ENCODE measurements around the gene ETF1. TPM values are rescaled to one million over a fixed set of nuclear protein-coding genes. Genes with fewer than 3 reads are reported as not detected.
A peak's percentile ranks its signal among the peaks of the same experiment; 100 is the strongest.
"Not testable (repeated sequence)": the region's sequence is repeated elsewhere in the genome, so short reads cannot be mapped to it uniquely, and the experiment has no call there.

Gene ETF1
- total RNA-seq, 1 donor from 2014 or later = 201 TPM

- Mint-ChIP-seq H3K9me3 (no peaks in the 10 kb centered on the region), H3K4me3 (peak overlapping the region; percentile 40), H3K27ac (no peak overlapping the region), H3K4me1 (ENCODE audit: low read depth) (peaks cover 8% of the 10 kb centered on the region), H3K36me3 (ENCODE audit: low read depth) (no peaks in the 10 kb centered on the region), H3K27me3 (ENCODE audit: insufficient read depth) (peaks cover 36% of the 10 kb centered on the region)
- intact Hi-C loops (cut with micrococcal nuclease) = no loop called here
- DNase-seq (ENCODE audit: low spot score) = no peak
Observed at GRCh38 chr5:138490648-138491283, 52.3 kb downstream of the ETF1 start.

GRCh38 chr5:138489683-138490061, 53.4 kb downstream of the ETF1 start:
- Mint-ChIP-seq H3K27ac (no peak overlapping the region), H3K4me1 (ENCODE audit: low read depth) (peaks cover 8% of the 10 kb centered on the region), H3K36me3 (ENCODE audit: low read depth) (no peaks in the 10 kb centered on the region), H3K9me3 (no peaks in the 10 kb centered on the region), H3K27me3 (ENCODE audit: insufficient read depth) (peaks cover 39% of the 10 kb centered on the region), H3K4me3 (no peak overlapping the region)
- DNase-seq (ENCODE audit: low spot score) = no peak
- intact Hi-C loops (cut with micrococcal nuclease) = no loop called here

- no peaks in the 10 kb centered on the region for H3K9me3 Mint-ChIP-seq
- intact Hi-C loops (cut with micrococcal nuclease) = no loop called here
- no peak for DNase-seq (ENCODE audit: low spot score)
- H3K27ac Mint-ChIP-seq = no peak overlapping the region
- H3K4me1 Mint-ChIP-seq (ENCODE audit: low read depth) = peaks cover 8% of the 10 kb centered on the region
- peaks cover 41% of the 10 kb centered on the region for H3K27me3 Mint-ChIP-seq (ENCODE audit: insufficient read depth)
- no peaks in the 10 kb centered on the region for H3K36me3 Mint-ChIP-seq (ENCODE audit: low read depth)
- H3K4me3 Mint-ChIP-seq = no peak overlapping the region
Observed at GRCh38 chr5:138488481-138488945, 54.5 kb downstream of the ETF1 start.

- Mint-ChIP-seq H3K36me3 (ENCODE audit: low read depth) (no peaks in the 10 kb centered on the region), H3K4me1 (ENCODE audit: low read depth) (no peaks in the 10 kb centered on the region), H3K27ac (no peak overlapping the region), H3K9me3 (no peaks in the 10 kb centered on the region), H3K4me3 (no peak overlapping the region), H3K27me3 (ENCODE audit: insufficient read depth) (peaks cover 26% of the 10 kb centered on the region)
- intact Hi-C loops (cut with micrococcal nuclease) = no loop called here
- no peak for DNase-seq (ENCODE audit: low spot score)
Observed at GRCh38 chr5:138482638-138483037, 60.4 kb downstream of the ETF1 start.

- DNase-seq (ENCODE audit: low spot score) = no peak
- Mint-ChIP-seq H3K27ac (no peak overlapping the region), H3K4me1 (ENCODE audit: low read depth) (no peaks in the 10 kb centered on the region), H3K27me3 (ENCODE audit: insufficient read depth) (peaks cover 29% of the 10 kb centered on the region), H3K36me3 (ENCODE audit: low read depth) (no peaks in the 10 kb centered on the region), H3K4me3 (no peak overlapping the region), H3K9me3 (no peaks in the 10 kb centered on the region)
- intact Hi-C loops (cut with micrococcal nuclease) = no loop called here
Observed at GRCh38 chr5:138476918-138477317, 66.1 kb downstream of the ETF1 start.

GRCh38 chr5:138473151-138473550, 69.9 kb downstream of the ETF1 start:
- intact Hi-C loops (cut with micrococcal nuclease); H3K27ac Mint-ChIP-seq; DNase-seq (ENCODE audit: low spot score); H3K36me3 Mint-ChIP-seq (ENCODE audit: low read depth); H3K9me3 Mint-ChIP-seq; H3K4me1 Mint-ChIP-seq (ENCODE audit: low read depth); H3K4me3 Mint-ChIP-seq: not testable (repeated sequence)
- peaks cover 21% of the 10 kb centered on the region for H3K27me3 Mint-ChIP-seq (ENCODE audit: insufficient read depth)

GRCh38 chr5:138472353-138472752, 70.7 kb downstream of the ETF1 start:
- Mint-ChIP-seq H3K36me3 (ENCODE audit: low read depth) (peaks cover 15% of the 10 kb centered on the region), H3K27ac (no peak overlapping the region), H3K9me3 (no peaks in the 10 kb centered on the region), H3K27me3 (ENCODE audit: insufficient read depth) (peaks cover 23% of the 10 kb centered on the region), H3K4me1 (ENCODE audit: low read depth) (peaks cover 16% of the 10 kb centered on the region), H3K4me3 (no peak overlapping the region)
- intact Hi-C loops (cut with micrococcal nuclease) = no loop called here
- no peak for DNase-seq (ENCODE audit: low spot score)

- no peak for DNase-seq (ENCODE audit: low spot score)
- Mint-ChIP-seq H3K9me3 (no peaks in the 10 kb centered on the region), H3K27me3 (ENCODE audit: insufficient read depth) (peaks cover 24% of the 10 kb centered on the region), H3K4me1 (ENCODE audit: low read depth) (peaks cover 26% of the 10 kb centered on the region), H3K36me3 (ENCODE audit: low read depth) (peaks cover 24% of the 10 kb centered on the region), H3K27ac (no peak overlapping the region), H3K4me3 (no peak overlapping the region)
- intact Hi-C loops (cut with micrococcal nuclease) = no loop called here
Observed at GRCh38 chr5:138471052-138471361, 72.0 kb downstream of the ETF1 start.

GRCh38 chr5:138470322-138471051, 72.5 kb downstream of the ETF1 start:
- Mint-ChIP-seq H3K27ac (no peak overlapping the region), H3K36me3 (ENCODE audit: low read depth) (peaks cover 24% of the 10 kb centered on the region), H3K4me1 (ENCODE audit: low read depth) (peaks cover 26% of the 10 kb centered on the region), H3K9me3 (no peaks in the 10 kb centered on the region), H3K4me3 (no peak overlapping the region), H3K27me3 (ENCODE audit: insufficient read depth) (peaks cover 23% of the 10 kb centered on the region)
- intact Hi-C loops (cut with micrococcal nuclease) = no loop called here
- DNase-seq (ENCODE audit: low spot score) = no peak

- peaks cover 17% of the 10 kb centered on the region for H3K27me3 Mint-ChIP-seq (ENCODE audit: insufficient read depth)
- DNase-seq (ENCODE audit: low spot score) = no peak
- H3K27ac Mint-ChIP-seq = no peak overlapping the region
- H3K36me3 Mint-ChIP-seq (ENCODE audit: low read depth) = peaks cover 24% of the 10 kb centered on the region
- intact Hi-C loops (cut with micrococcal nuclease) = loop anchor here (5.0 to 10.0 kb wide), 3 partner anchors 715 to 933 kb away; partner anchors contain the start of genes HNRNPA0, MATR3 and SPATA24
- peak overlapping the region; percentile 5 for H3K4me3 Mint-ChIP-seq
- H3K4me1 Mint-ChIP-seq (ENCODE audit: low read depth) = peaks cover 26% of the 10 kb centered on the region
- no peaks in the 10 kb centered on the region for H3K9me3 Mint-ChIP-seq
Observed at GRCh38 chr5:138469540-138470321, 73.3 kb downstream of the ETF1 start.

- Mint-ChIP-seq H3K4me1 (ENCODE audit: low read depth) (peaks cover 26% of the 10 kb centered on the region), H3K36me3 (ENCODE audit: low read depth) (peaks cover 24% of the 10 kb centered on the region), H3K27ac (no peak overlapping the region), H3K4me3 (peak overlapping the region; percentile 83), H3K27me3 (ENCODE audit: insufficient read depth) (peaks cover 17% of the 10 kb centered on the region), H3K9me3 (no peaks in the 10 kb centered on the region)
- DNase-seq (ENCODE audit: low spot score) = no peak
- intact Hi-C loops (cut with micrococcal nuclease) = loop anchor here (5.0 to 10.0 kb wide), 3 partner anchors 714 to 933 kb away; partner anchors contain the start of genes HNRNPA0, MATR3 and SPATA24
Observed at GRCh38 chr5:138468966-138469539, 74.0 kb downstream of the ETF1 start.

GRCh38 chr5:138468133-138468965, 74.7 kb downstream of the ETF1 start:
- H3K27ac Mint-ChIP-seq = peak overlapping the region; percentile 36
- intact Hi-C loops (cut with micrococcal nuclease) = loop anchor here (5.0 to 10.0 kb wide), 3 partner anchors 714 to 934 kb away; partner anchors contain the start of genes HNRNPA0, MATR3 and SPATA24
- H3K4me3 Mint-ChIP-seq = peak overlapping the region; percentile 83
- H3K36me3 Mint-ChIP-seq (ENCODE audit: low read depth) = peaks cover 24% of the 10 kb centered on the region
- H3K27me3 Mint-ChIP-seq (ENCODE audit: insufficient read depth) = peaks cover 14% of the 10 kb centered on the region
- no peaks in the 10 kb centered on the region for H3K9me3 Mint-ChIP-seq
- no peak for DNase-seq (ENCODE audit: low spot score)
- peaks cover 26% of the 10 kb centered on the region for H3K4me1 Mint-ChIP-seq (ENCODE audit: low read depth)
